Spleen (tissue), 7 donors: ENCODE measurements around the gene TMEM141.

Experiments used
- CTCF ChIP-seq, 11 experiments: fragments of 200-600 bp in 7 of 11; fragments of 450-650 bp in 4 of 11; sonication (generic) in 4 of 11; IDR thresholded peaks in 8 of 11; conservative IDR thresholded peaks in 3 of 11; 1 replicate in 7 of 11; 2 replicates in 4 of 11; pipeline versions ENCODE4 v1.4.0 to v1.8.0; 2016 to 2021; ENCODE audit warnings: antibody characterized with exemption in 11 of 11, inconsistent platforms in 4 of 11, mild to moderate bottlenecking in 1 of 11
- POLR2A ChIP-seq, 3 donors: fragments of 450-650 bp; IDR thresholded peaks; one replicate each; pipeline ENCODE4 v1.5.1; 2017; ENCODE audit warnings: antibody characterized with exemption in 3 of 3, mild to moderate bottlenecking in 1 of 3
- POLR2AphosphoS5 ChIP-seq, 3 donors: sonication (generic); formaldehyde crosslinking; IDR thresholded peaks; one replicate each; pipeline ENCODE4 v1.5.1; 2017; ENCODE audit warnings: antibody characterized with exemption in 3 of 3
- donor health status: DM: no; HTN: no; CAD: no; lungs with moderate emphysema.
- donor health status: DM: no; HTN: no; CAD: no.
- donor health status: DM: no; HTN: no; CAD: no.

- no peak for TF ChIP-seq POLR2AphosphoS5 (IDR thresholded peaks at IDR 0.05)
- TF ChIP-seq CTCF (IDR thresholded peaks at IDR 0.05 in 8 of 11, conservative IDR thresholded peaks at IDR 0.05 in 3 of 11) = no peak
- TF ChIP-seq POLR2A (IDR thresholded peaks at IDR 0.05) = no peak
These were observed 46.4 kb upstream of the TMEM141 start for GRCh38 chr9:136744773-136745172.
